Peyer's patch (tissue), 4 donors: ENCODE measurements around the gene MAML3. TPM values are rescaled to one million over a fixed set of nuclear protein-coding genes. Genes with fewer than 3 reads are reported as not detected.

Source experiments
- DNase-seq, 3 donors: peaks; one replicate each; pipeline ENCODE4 v3.0.0-alpha.2; 2017 to 2019
- H3K27ac ChIP-seq, 4 donors: fragments of 200-600 bp; sonication (generic); one replicate each; pipeline ENCODE4 v1.5.1; 2016 to 2019
- H3K27me3 ChIP-seq, 2 donors: fragments of 200-600 bp; sonication (generic); one replicate each; pipeline ENCODE4 v1.5.1; 2019
- H3K36me3 ChIP-seq, 3 donors: fragments of 200-600 bp; sonication (generic); one replicate each; pipeline ENCODE4 v1.5.1; 2016 to 2019
- H3K4me1 ChIP-seq, 4 donors: fragments of 200-600 bp; sonication (generic); one replicate each; pipeline ENCODE4 v1.5.1; 2016 to 2019
- H3K4me3 ChIP-seq, 4 donors: fragments of 200-600 bp; sonication (generic); 1 replicate in 3 of 4; 2 replicates in 1 of 4; pipeline ENCODE4 v1.5.1; 2016 to 2019; ENCODE audit warnings: mild to moderate bottlenecking in 1 of 4
- H3K9me3 ChIP-seq, 4 donors: fragments of 200-600 bp; sonication (generic); one replicate each; pipeline ENCODE4 v1.5.1; 2016 to 2019; ENCODE audit warnings: mild to moderate bottlenecking in 1 of 4
- CTCF ChIP-seq, 6 experiments: fragments of 450-650 bp in 4 of 6; fragments of 200-600 bp in 2 of 6; sonication (generic) in 1 of 6; IDR thresholded peaks; one replicate each; pipeline ENCODE4 v1.5.1; 2017 to 2019; ENCODE audit warnings: antibody characterized with exemption in 6 of 6, mild to moderate bottlenecking in 3 of 6, moderate library complexity in 1 of 6
- POLR2A ChIP-seq, 2 donors: fragments of 450-650 bp; IDR thresholded peaks; one replicate each; pipeline ENCODE4 v1.5.1; 2017; ENCODE audit warnings: antibody characterized with exemption in 2 of 2, mild to moderate bottlenecking in 2 of 2, moderate library complexity in 2 of 2
- total RNA-seq, 4 donors: library from RNA; depleted of rRNA; stranded (reverse); fragments of >200 nt; gene quantifications; one replicate each; pipeline ENCODE4 v1.1.0, GENCODE V29; 2016

The MAML3 gene
- total RNA-seq, 4 donors from 2014 or later, result 6.5 to 44.6 (median 22.1) TPM

GRCh38 chr4:140068271-140068670 lies 85.7 kb downstream of the MAML3 start:
- Histone ChIP-seq H3K36me3 (no peaks in the 10 kb centered on the region), H3K4me3 (no peak overlapping the region), H3K27me3 (no peaks in the 10 kb centered on the region), H3K27ac (no peak overlapping the region), H3K9me3 (no peaks in the 10 kb centered on the region), H3K4me1 (peaks cover 0 to 8% (median 0%) of the 10 kb centered on the region in 4 donors)
- DNase-seq, result no peak
- TF ChIP-seq POLR2A (IDR thresholded peaks at IDR 0.05), result no peak
- TF ChIP-seq CTCF (IDR thresholded peaks at IDR 0.05), result no peak

- H3K27me3 ChIP-seq, result no peaks in the 10 kb centered on the region
- TF ChIP-seq CTCF (IDR thresholded peaks at IDR 0.05) (no peak), POLR2A (IDR thresholded peaks at IDR 0.05) (no peak)
- peak overlapping the region in 1 of 4 donors; percentile 25 for H3K27ac ChIP-seq
- DNase-seq, result no peak
- no peak overlapping the region for H3K4me3 ChIP-seq
- H3K9me3 ChIP-seq, result no peaks in the 10 kb centered on the region
- no peaks in the 10 kb centered on the region for H3K36me3 ChIP-seq
- H3K4me1 ChIP-seq, result peaks cover 0 to 12% (median 0%) of the 10 kb centered on the region in 4 donors
Observed at GRCh38 chr4:140066031-140066930, 87.7 kb downstream of the MAML3 start.

GRCh38 chr4:140065393-140065792 lies 88.6 kb downstream of the MAML3 start:
- Histone ChIP-seq H3K27me3 (no peaks in the 10 kb centered on the region), H3K4me1 (peaks cover 0 to 18% (median 0%) of the 10 kb centered on the region in 4 donors), H3K27ac (peak overlapping the region in 1 of 4 donors; percentile 25), H3K4me3 (no peak overlapping the region), H3K9me3 (no peaks in the 10 kb centered on the region), H3K36me3 (no peaks in the 10 kb centered on the region)
- no peak for DNase-seq
- TF ChIP-seq POLR2A (IDR thresholded peaks at IDR 0.05) (no peak), CTCF (IDR thresholded peaks at IDR 0.05) (no peak)

GRCh38 chr4:140061659-140062289 lies 92.2 kb downstream of the MAML3 start:
- no peak for TF ChIP-seq POLR2A (IDR thresholded peaks at IDR 0.05)
- no peak for TF ChIP-seq CTCF (IDR thresholded peaks at IDR 0.05)
- no peaks in the 10 kb centered on the region for H3K27me3 ChIP-seq
- H3K4me1 ChIP-seq, result peaks cover 0 to 27% (median 0%) of the 10 kb centered on the region in 4 donors
- H3K27ac ChIP-seq, result no peak overlapping the region
- no peaks in the 10 kb centered on the region for H3K36me3 ChIP-seq
- no peak for DNase-seq
- H3K9me3 ChIP-seq, result no peaks in the 10 kb centered on the region
- no peak overlapping the region for H3K4me3 ChIP-seq

GRCh38 chr4:140061194-140061593 lies 92.8 kb downstream of the MAML3 start:
- Histone ChIP-seq H3K4me1 (peaks cover 0 to 21% (median 0%) of the 10 kb centered on the region in 4 donors), H3K27me3 (no peaks in the 10 kb centered on the region), H3K9me3 (no peaks in the 10 kb centered on the region), H3K27ac (no peak overlapping the region), H3K4me3 (no peak overlapping the region), H3K36me3 (no peaks in the 10 kb centered on the region)
- no peak for DNase-seq
- no peak for TF ChIP-seq CTCF (IDR thresholded peaks at IDR 0.05)
- TF ChIP-seq POLR2A (IDR thresholded peaks at IDR 0.05), result no peak
